Measurements from ENCODE around the gene NKX6-2. TPM values are rescaled to one million over a fixed set of nuclear protein-coding genes. Genes with fewer than 3 reads are reported as not detected.

Gene NKX6-2
- total RNA-seq, 4 donors from 2014 or later: not detected

DNA sequence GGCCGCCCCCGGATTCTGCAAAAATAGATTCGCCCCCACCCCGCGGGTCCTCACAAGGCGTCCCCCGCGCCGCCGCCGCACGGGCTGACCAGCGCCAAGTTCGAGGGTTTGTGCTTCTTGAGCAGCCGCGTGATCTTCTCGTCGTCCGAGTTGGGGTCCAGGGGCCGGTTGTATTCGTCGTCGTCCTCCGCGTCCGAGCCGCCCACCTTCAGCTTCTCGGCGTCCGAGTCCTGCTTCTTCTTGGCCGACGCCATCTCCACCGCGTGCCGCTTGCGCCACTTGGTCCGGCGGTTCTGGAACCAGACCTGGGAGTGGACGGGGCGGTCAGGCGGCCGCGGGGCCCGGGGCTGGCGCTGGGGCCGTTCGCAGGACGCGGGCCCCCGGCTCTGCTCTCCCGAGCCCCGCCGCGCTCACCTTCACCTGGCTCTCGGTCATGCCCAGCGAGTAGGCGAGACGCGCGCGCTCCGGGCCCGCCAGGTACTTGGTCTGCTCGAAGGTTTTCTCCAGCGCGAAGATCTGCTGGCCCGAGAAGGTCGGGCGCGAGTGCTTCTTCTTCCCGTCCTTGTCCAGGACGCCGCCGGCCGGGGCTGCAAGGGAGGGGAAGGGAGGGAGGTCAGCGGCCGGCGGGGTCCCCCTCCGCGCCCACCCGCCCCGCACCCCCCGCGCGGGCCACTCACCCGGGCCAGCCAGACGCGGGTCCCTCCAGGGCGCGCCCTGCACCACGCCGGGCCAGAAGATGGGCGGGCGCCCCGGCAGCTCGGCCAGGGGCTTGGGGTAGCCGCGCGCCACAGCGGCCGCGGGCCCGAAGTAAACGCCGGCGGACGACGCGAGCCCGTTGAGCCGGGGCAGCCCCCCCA is 853 bp downstream of the NKX6-2 start:
- WGBS, 2 donors: 7 to 14% methylated on average over 14 to 24 of the region's 111 CpGs
- peak; percentile 22 to 28 for DNase-seq
- Histone ChIP-seq H3K36me3 (peaks cover 0 to 4% of the 10 kb centered on the region in 2 donors), H3K4me3 (replicated peaks in 1 of 3) (no peak overlapping the region), H3K4me1 (peaks cover 9 to 39% of the 10 kb centered on the region in 2 donors), H3K27me3 (peaks cover 18% of the 10 kb centered on the region), H3K9me3 (no peaks in the 10 kb centered on the region), H3K27ac (no peak overlapping the region)
- intact Hi-C loops (cut with DNase I): loop anchor here (5.0 kb wide), 1 partner anchor 133 kb away; no protein-coding TSS in a partner anchor
- no peak for TF ChIP-seq POLR2A (IDR thresholded peaks at IDR 0.05)
- TF ChIP-seq, protein P1, sequence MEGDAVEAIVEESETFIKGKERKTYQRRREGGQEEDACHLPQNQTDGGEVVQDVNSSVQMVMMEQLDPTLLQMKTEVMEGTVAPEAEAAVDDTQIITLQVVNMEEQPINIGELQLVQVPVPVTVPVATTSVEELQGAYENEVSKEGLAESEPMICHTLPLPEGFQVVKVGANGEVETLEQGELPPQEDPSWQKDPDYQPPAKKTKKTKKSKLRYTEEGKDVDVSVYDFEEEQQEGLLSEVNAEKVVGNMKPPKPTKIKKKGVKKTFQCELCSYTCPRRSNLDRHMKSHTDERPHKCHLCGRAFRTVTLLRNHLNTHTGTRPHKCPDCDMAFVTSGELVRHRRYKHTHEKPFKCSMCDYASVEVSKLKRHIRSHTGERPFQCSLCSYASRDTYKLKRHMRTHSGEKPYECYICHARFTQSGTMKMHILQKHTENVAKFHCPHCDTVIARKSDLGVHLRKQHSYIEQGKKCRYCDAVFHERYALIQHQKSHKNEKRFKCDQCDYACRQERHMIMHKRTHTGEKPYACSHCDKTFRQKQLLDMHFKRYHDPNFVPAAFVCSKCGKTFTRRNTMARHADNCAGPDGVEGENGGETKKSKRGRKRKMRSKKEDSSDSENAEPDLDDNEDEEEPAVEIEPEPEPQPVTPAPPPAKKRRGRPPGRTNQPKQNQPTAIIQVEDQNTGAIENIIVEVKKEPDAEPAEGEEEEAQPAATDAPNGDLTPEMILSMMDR (IDR thresholded peaks at IDR 0.05): no peak

DNA sequence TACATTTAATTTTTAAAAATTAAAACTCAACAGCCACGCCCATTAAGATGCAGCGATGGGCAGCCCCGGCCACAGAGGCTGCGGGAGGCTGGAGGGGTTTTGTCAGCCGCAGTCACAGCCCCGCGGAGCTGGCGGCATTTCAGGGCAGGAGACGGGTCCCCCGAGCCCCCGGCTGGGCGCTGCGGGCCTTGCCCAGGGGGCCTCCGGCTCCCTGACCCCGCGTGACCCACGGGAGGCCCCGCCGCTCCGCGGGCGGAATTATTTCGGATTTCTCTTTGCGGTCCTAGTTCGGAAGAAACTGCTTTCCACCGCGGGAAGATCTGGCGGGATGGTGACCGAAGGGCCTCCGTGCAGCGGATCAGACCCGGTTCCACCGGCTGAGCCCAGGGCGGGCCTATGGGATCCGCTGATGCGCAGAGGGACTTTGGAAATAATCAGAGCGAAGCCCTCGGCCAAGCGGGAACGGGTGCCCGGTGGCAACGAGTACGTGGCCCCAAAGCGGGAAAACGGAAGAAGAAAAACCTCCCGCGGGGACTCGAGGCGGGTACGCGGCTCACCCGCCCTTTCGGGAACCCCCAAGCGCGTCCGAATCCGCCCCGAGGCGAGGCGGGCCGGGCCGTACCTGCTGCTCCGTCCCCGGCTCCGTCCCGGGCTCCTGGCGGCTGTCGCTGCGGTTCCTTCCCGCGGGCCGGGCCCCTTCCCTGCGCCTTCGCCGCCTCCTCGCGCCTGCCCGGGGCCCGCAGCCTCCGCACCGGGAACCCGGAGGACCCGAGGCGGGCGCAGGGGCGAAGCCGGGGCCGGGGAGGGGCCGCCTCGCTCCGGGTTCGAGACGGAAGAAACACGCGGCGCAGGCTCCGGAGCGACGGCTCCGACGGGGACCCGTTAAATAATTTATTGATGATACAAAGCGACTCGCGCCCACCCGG is 1.7 kb downstream of the NKX6-2 start:
- Histone ChIP-seq H3K27ac (no peak overlapping the region), H3K27me3 (peaks cover 18% of the 10 kb centered on the region), H3K9me3 (no peaks in the 10 kb centered on the region), H3K36me3 (peaks cover 0 to 4% of the 10 kb centered on the region in 2 donors), H3K4me1 (peaks cover 9 to 39% of the 10 kb centered on the region in 2 donors), H3K4me3 (replicated peaks in 1 of 3) (no peak overlapping the region)
- TF ChIP-seq, protein P1 (IDR thresholded peaks at IDR 0.05): no peak
- TF ChIP-seq POLR2A (IDR thresholded peaks at IDR 0.05): no peak
- 41 to 46% methylated on average over 30 to 35 of the region's 106 CpGs for WGBS, 2 donors
- intact Hi-C loops (cut with DNase I): no loop called here
- no peak for DNase-seq

DNA sequence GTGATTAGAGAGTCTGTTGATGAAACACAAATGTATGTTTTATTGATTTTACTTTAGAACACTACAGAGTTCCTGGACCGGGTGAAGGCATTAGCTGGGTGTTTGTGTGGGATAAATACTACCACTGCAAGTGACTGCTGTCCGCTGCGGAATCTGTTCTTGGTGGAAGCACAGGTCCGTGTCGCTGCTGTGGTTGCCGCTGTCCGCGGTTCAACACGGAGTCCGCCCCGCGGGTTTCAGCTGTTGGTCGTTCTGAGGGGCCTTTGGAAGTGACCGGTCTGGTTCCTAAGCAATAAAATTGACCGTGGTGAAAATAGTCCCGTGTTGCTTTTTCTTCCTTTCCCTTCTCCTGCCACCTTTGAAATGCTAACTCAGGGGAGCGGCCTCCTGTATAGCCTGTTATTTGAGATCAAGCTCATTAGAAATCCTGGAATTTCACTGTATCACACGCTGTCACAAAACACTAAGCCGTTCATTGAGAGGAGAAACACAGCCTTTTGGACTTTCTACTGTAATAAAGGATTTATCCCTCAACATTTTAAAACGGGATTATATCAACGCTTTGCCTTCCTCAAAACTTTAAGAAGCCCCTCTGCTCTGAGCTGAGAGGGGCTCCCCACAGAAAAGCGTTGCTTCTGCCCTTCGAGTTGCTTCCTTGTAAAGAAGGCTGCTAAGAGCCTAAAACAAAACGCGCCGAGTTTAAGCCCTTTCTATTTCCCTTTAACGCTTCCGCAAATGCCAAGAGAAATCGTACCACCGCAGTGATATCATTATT is 2.6 kb downstream of the NKX6-2 start:
- intact Hi-C loops (cut with DNase I): no loop called here
- H3K4me3 ChIP-seq (replicated peaks in 1 of 3): no peak overlapping the region
- peaks cover 13% of the 10 kb centered on the region for H3K27me3 ChIP-seq
- no peak for TF ChIP-seq POLR2A (IDR thresholded peaks at IDR 0.05)
- TF ChIP-seq, protein P1 (IDR thresholded peaks at IDR 0.05): no peak
- H3K4me1 ChIP-seq: peaks cover 9 to 36% of the 10 kb centered on the region in 2 donors
- no peaks in the 10 kb centered on the region for H3K9me3 ChIP-seq
- no peak for DNase-seq
- 93% methylated on average over 30 of the region's 30 CpGs for WGBS, 2 donors
- H3K36me3 ChIP-seq: peaks cover 0 to 4% of the 10 kb centered on the region in 2 donors
- H3K27ac ChIP-seq: no peak overlapping the region

DNA sequence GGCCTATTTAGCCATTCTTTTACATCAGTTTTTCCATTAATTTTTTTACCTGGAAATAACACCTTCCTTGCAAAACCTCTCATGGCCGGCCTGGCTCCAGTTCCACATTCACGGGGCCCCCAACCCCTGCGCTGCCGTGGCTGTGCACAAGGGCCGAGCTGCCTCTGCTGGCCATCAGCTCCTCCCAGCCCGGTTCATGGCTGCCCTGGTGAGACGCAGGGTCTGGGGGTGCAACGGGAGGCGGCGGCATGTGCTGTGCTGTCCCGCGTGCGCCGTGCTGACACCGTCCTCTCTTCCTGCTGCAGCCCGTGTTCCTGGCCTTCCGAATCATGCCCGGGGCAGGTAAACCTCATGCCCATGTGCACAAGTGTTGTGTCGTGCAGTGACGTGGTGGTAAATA is 4.4 kb downstream of the NKX6-2 start:
- 96 to 97% methylated on average over 20 of the region's 20 CpGs for WGBS, 2 donors
- no peaks in the 10 kb centered on the region for H3K9me3 ChIP-seq
- peaks cover 2 to 18% of the 10 kb centered on the region in 2 donors for H3K4me1 ChIP-seq
- TF ChIP-seq, protein P1 (IDR thresholded peaks at IDR 0.05): no peak
- TF ChIP-seq POLR2A (IDR thresholded peaks at IDR 0.05): no peak
- intact Hi-C loops (cut with DNase I): no loop called here
- no peak overlapping the region for H3K27ac ChIP-seq
- peaks cover 4% of the 10 kb centered on the region in 2 donors for H3K36me3 ChIP-seq
- peaks cover 2% of the 10 kb centered on the region for H3K27me3 ChIP-seq
- H3K4me3 ChIP-seq (replicated peaks in 1 of 3): no peak overlapping the region
- no peak for DNase-seq

Measured in thyroid gland (tissue), 4 donors.